Smooth muscle cell (in vitro differentiated cells): ENCODE data around the gene VWA5B1. TPM values are rescaled to one million over a fixed set of nuclear protein-coding genes. Genes with fewer than 3 reads are reported as not detected.
A peak's percentile ranks its signal among the peaks of the same experiment; 100 is the strongest.

Experiments used
- DNase-seq: peaks from one replicate; lab custom pipeline; 2025; ENCODE audit not compliant: unreplicated experiment; lab: John Stamatoyannopoulos, UW
- H2AFZ ChIP-seq: fragments of 200-600 bp; sonication (generic); 2 replicates; pipeline ENCODE4 v1.6.0; 2016; ENCODE audit warnings: antibody characterized with exemption, low read depth, mild to moderate bottlenecking
- H3F3A ChIP-seq: fragments of 200-600 bp; sonication (generic); 2 replicates; pipeline ENCODE4 v1.6.0; 2017; ENCODE audit warnings: antibody characterized with exemption, low read depth
- H3K27ac ChIP-seq: fragments of 200-600 bp; sonication (generic); 2 replicates; pipeline ENCODE4 v1.5.1; 2016; ENCODE audit warnings: low read depth, mild to moderate bottlenecking
- H3K27me3 ChIP-seq: fragments of 200-600 bp; sonication (generic); 2 replicates; pipeline ENCODE4 v1.6.1; 2016; ENCODE audit warnings: low read depth, mild to moderate bottlenecking
- H3K36me3 ChIP-seq: fragments of 200-600 bp; sonication (generic); 2 replicates; pipeline ENCODE4 v1.5.1; 2016; ENCODE audit warnings: low read depth
- H3K4me1 ChIP-seq: fragments of 200-600 bp; sonication (generic); 2 replicates; pipeline ENCODE4 v1.5.1; 2016; ENCODE audit warnings: low read depth
- H3K4me2 ChIP-seq: fragments of 200-600 bp; sonication (generic); 2 replicates; pipeline ENCODE4 v1.6.0; 2016; ENCODE audit warnings: mild to moderate bottlenecking
- H3K4me3 ChIP-seq: fragments of 200-600 bp; sonication (generic); 2 replicates; pipeline ENCODE4 v1.5.1; 2016; ENCODE audit warnings: mild to moderate bottlenecking
- H3K79me2 ChIP-seq: fragments of 200-600 bp; sonication (generic); 2 replicates; pipeline ENCODE4 v1.6.0; 2016; ENCODE audit warnings: low read depth, mild to moderate bottlenecking
- H3K9ac ChIP-seq: fragments of 200-600 bp; sonication (generic); 2 replicates; pipeline ENCODE4 v1.6.0; 2016; ENCODE audit warnings: low read depth
- H3K9me3 ChIP-seq: fragments of 200-600 bp; sonication (generic); replicated peaks from 2 replicates; pipeline ENCODE4 v1.5.1; 2016; ENCODE audit warnings: low read depth
- H4K20me1 ChIP-seq: fragments of 200-600 bp; sonication (generic); 2 replicates; pipeline ENCODE4 v1.6.0; 2016; ENCODE audit warnings: low read depth
- WGBS: methylation state at CpG from one replicate; pipeline ENCODE4 v1.1.7; 2016; ENCODE audit warnings: low lambda C conversion rate; 5-methylcytosine and 5-hydroxymethylcytosine counted together
- polyA plus RNA-seq: library from polyadenylated mRNA; unstranded; fragments of >200 nt; fragmentation: Nextera tagmentation; extraction: Ambion mirVana; gene quantifications from 2 replicates; pipeline ENCODE4 v1.2.1, GENCODE V29; 2016
- total RNA-seq: library from RNA; depleted of rRNA; stranded (reverse); fragments of >200 nt; gene quantifications from 2 replicates; pipeline ENCODE4 v1.2.3, GENCODE V29; 2014
- TF ChIP-seq, protein P1 (sequence below): fragments of 200-600 bp; sonication (generic); IDR thresholded peaks from 2 replicates; pipeline ENCODE4 v1.5.1; 2017; ENCODE audit warnings: borderline replicate concordance, mild to moderate bottlenecking, antibody characterized with exemption; ENCODE audit not compliant: insufficient read depth, poor library complexity, severe bottlenecking

VWA5B1 gene, protein sequence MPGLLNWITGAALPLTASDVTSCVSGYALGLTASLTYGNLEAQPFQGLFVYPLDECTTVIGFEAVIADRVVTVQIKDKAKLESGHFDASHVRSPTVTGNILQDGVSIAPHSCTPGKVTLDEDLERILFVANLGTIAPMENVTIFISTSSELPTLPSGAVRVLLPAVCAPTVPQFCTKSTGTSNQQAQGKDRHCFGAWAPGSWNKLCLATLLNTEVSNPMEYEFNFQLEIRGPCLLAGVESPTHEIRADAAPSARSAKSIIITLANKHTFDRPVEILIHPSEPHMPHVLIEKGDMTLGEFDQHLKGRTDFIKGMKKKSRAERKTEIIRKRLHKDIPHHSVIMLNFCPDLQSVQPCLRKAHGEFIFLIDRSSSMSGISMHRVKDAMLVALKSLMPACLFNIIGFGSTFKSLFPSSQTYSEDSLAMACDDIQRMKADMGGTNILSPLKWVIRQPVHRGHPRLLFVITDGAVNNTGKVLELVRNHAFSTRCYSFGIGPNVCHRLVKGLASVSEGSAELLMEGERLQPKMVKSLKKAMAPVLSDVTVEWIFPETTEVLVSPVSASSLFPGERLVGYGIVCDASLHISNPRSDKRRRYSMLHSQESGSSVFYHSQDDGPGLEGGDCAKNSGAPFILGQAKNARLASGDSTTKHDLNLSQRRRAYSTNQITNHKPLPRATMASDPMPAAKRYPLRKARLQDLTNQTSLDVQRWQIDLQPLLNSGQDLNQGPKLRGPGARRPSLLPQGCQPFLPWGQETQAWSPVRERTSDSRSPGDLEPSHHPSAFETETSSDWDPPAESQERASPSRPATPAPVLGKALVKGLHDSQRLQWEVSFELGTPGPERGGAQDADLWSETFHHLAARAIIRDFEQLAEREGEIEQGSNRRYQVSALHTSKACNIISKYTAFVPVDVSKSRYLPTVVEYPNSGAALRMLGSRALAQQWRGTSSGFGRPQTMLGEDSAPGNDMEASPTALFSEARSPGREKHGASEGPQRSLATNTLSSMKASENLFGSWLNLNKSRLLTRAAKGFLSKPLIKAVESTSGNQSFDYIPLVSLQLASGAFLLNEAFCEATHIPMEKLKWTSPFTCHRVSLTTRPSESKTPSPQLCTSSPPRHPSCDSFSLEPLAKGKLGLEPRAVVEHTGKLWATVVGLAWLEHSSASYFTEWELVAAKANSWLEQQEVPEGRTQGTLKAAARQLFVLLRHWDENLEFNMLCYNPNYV
- total RNA-seq (not detected in 2 replicates), polyA plus RNA-seq (not detected in 2 replicates)

DNA sequence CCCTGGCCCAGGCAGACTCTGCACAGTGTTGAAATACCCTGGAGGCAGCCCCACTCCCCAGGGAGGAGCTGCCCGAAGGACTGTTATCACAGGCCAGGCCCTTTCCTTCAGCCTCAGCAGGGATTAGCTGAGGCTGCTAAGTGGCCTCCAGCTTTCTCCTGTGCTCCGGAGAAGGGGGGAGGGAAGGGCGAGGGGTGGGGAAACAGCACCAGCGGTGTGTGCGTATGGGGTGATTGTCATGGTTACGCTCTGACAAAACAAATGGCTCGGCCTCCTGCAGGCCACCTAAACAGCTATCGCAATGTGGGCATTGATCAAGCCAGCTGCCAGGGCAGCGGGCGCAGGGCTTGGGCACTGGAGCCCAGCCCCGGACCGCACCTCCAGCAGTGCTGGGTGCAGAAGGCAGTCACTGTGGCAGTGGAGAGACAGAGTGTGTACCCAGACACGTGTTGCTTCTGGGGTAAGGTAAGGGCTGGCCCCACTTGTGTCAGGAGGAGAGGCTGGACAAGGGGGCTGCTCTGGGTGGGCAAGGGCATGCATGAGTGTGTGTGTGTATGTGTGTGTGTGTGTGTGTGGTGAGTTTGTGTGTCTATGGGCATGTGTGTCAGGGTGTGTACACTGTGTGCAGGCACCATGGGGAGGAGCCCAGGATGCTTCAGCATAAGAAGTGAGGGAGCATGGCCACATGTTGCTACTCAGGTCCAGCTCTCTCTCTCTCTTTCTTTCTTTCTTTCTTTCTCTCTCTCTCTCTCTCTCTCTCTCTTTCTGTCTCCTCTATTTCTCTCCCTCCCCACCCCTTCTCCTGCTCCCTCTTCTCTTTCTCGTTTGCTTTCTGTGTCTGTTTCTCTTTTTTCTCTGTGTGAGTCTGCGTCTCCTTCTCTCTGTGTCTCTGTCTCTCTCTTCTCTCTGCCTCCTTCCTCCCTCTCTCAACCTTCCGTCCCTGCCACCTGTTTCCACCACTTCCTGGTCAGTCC is at the start of gene VWA5B1:
Gene VWA5B1 (plus strand): TSS at position 252 of the 974 bp plus-strand sequence. CDS start 19,727 bp downstream, outside the sequence.
- Histone ChIP-seq H4K20me1 (no peaks in the 10 kb centered on the region), H2AFZ (no peak within 1 kb of the TSS), H3K9me3 (no peaks in the 10 kb centered on the region), H3K4me1 (peaks cover 8% of the 10 kb centered on the region), H3K9ac (no peak within 1 kb of the TSS), H3K4me3 (no peak within 1 kb of the TSS), H3K79me2 (no peaks in the 10 kb centered on the region), H3K27ac (no peak within 1 kb of the TSS), H3F3A (no peaks in the 10 kb centered on the region), H3K27me3 (peaks cover 23% of the 10 kb centered on the region), H3K36me3 (no peaks in the 10 kb centered on the region), H3K4me2 (peak within 1 kb of the TSS; percentile 65)
- WGBS, result 15% methylated on average over 14 of the region's 16 CpGs
- peak; percentile 18 for DNase-seq
- TF ChIP-seq, protein P1, sequence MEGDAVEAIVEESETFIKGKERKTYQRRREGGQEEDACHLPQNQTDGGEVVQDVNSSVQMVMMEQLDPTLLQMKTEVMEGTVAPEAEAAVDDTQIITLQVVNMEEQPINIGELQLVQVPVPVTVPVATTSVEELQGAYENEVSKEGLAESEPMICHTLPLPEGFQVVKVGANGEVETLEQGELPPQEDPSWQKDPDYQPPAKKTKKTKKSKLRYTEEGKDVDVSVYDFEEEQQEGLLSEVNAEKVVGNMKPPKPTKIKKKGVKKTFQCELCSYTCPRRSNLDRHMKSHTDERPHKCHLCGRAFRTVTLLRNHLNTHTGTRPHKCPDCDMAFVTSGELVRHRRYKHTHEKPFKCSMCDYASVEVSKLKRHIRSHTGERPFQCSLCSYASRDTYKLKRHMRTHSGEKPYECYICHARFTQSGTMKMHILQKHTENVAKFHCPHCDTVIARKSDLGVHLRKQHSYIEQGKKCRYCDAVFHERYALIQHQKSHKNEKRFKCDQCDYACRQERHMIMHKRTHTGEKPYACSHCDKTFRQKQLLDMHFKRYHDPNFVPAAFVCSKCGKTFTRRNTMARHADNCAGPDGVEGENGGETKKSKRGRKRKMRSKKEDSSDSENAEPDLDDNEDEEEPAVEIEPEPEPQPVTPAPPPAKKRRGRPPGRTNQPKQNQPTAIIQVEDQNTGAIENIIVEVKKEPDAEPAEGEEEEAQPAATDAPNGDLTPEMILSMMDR, result no peak

- no peaks in the 10 kb centered on the region for H3K4me1 ChIP-seq
- H3K4me2 ChIP-seq, result no peak overlapping the region
- no peaks in the 10 kb centered on the region for H3K79me2 ChIP-seq
- H3K4me3 ChIP-seq, result no peak overlapping the region
- H3K36me3 ChIP-seq, result no peaks in the 10 kb centered on the region
- DNase-seq, result no peak
- H2AFZ ChIP-seq, result no peak overlapping the region
- no peaks in the 10 kb centered on the region for H3F3A ChIP-seq
- 96% methylated on average over 36 of the region's 37 CpGs for WGBS
- peaks cover 44% of the 10 kb centered on the region for H3K27me3 ChIP-seq
- TF ChIP-seq, protein P1, result no peak
- H3K27ac ChIP-seq, result no peak overlapping the region
- H4K20me1 ChIP-seq, result no peaks in the 10 kb centered on the region
- H3K9me3 ChIP-seq, result no peaks in the 10 kb centered on the region
- H3K9ac ChIP-seq, result no peak overlapping the region
These were observed 47.7 kb upstream of the VWA5B1 start for GRCh38 chr1:20242890-20243479.

DNA sequence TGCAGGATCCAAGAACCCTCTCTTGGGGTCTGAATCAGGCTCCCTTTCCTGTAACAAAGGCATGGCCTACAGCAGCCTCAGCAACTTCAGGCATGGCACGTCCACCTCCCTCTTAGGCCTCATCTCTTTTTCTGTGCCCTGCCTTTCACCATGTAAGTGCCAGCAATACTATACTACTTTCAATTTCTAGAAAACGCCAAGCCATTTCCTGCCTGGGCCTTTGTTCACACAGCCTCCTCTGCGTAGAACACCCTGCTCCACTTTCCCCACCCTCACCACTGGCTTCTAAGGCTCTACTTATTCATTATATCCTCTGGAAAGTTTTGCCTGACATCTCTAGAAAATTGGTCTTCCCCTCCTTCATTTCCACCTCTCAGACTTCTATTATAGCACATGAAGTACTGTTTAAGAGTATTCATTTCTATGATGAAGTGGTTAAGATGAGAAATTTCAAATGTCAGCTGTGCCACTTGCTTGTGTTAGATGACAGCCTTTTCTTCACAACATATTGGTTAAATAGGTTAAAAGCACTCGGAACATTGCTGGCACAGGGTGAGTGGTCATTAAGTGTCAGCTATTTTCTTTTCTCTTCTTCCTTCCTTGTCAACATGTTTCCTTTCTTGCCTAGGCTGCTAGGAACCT is 41.6 kb upstream of the VWA5B1 start:
- Histone ChIP-seq H3K4me2 (no peak overlapping the region), H4K20me1 (no peaks in the 10 kb centered on the region), H3K27ac (no peak overlapping the region), H3K27me3 (peaks cover 22% of the 10 kb centered on the region), H3K79me2 (no peaks in the 10 kb centered on the region), H3K9ac (no peak overlapping the region), H3K9me3 (no peaks in the 10 kb centered on the region), H2AFZ (no peak overlapping the region), H3K4me3 (no peak overlapping the region), H3K4me1 (no peaks in the 10 kb centered on the region), H3F3A (no peaks in the 10 kb centered on the region), H3K36me3 (no peaks in the 10 kb centered on the region)
- WGBS, result 86% methylated on average over 4 of the region's 4 CpGs
- no peak for DNase-seq
- TF ChIP-seq, protein P1, result no peak
